Keratinocyte (primary cell): ENCODE results near the gene CMC1. TPM values are rescaled to one million over a fixed set of nuclear protein-coding genes. Genes with fewer than 3 reads are reported as not detected.

Experiments used
- DNase-seq: peaks from one replicate; pipeline ENCODE4 v3.0.0-alpha.2; 2011; ENCODE audit warnings: low read depth, missing footprints, low spot score
- FAIRE-seq: peaks from 2 replicates; lab custom pipeline; 2011; peaks lifted over from hg19 to GRCh38; lab: Jason Lieb, UNC
- H2AFZ ChIP-seq: 2 replicates; pipeline ENCODE4 v1.6.0; 2012; ENCODE audit warnings: low read length, control low read depth, inconsistent platforms; ENCODE audit not compliant: control insufficient read depth
- H3K27ac ChIP-seq: 2 replicates; pipeline ENCODE4 v1.5.1; 2011; ENCODE audit warnings: low read length; ENCODE audit not compliant: control insufficient read depth, insufficient read depth
- H3K27me3 ChIP-seq: 3 replicates; pipeline ENCODE4 v1.6.0; 2011; ENCODE audit warnings: low read length; ENCODE audit not compliant: control insufficient read depth, insufficient read depth; ENCODE audit errors: extremely low read depth
- H3K36me3 ChIP-seq, 2 experiments: 2 replicates in 1 of 2; 3 replicates in 1 of 2; pipeline ENCODE4 v1.5.1; 2011; ENCODE audit warnings: low read length in 2 of 2, mild to moderate bottlenecking in 1 of 2; ENCODE audit not compliant: control insufficient read depth in 2 of 2, insufficient read depth in 2 of 2; ENCODE audit errors: extremely low read depth in 1 of 2
- H3K4me1 ChIP-seq: 3 replicates; pipeline ENCODE4 v1.5.1; 2011; ENCODE audit warnings: low read length; ENCODE audit not compliant: control insufficient read depth, insufficient read depth; ENCODE audit errors: extremely low read depth
- H3K4me2 ChIP-seq: 3 replicates; pipeline ENCODE4 v1.6.0; 2011; ENCODE audit warnings: low read depth, low read length; ENCODE audit not compliant: control insufficient read depth, insufficient read depth; ENCODE audit errors: extremely low read depth
- H3K4me3 ChIP-seq, 3 experiments: fragments of 200-600 bp in 1 of 3; sonication (generic) in 1 of 3; 2 replicates in 2 of 3; 3 replicates in 1 of 3; pipeline ENCODE4 v1.5.1; 2011 to 2016; ENCODE audit warnings: low read length in 3 of 3, mild to moderate bottlenecking in 3 of 3, control low read depth in 2 of 3, inconsistent platforms in 1 of 3, low read depth in 1 of 3, mixed read lengths in 1 of 3, mixed run types in 1 of 3, moderate library complexity in 1 of 3; ENCODE audit not compliant: control insufficient read depth in 2 of 3, insufficient read depth in 2 of 3; ENCODE audit errors: extremely low read depth in 1 of 3
- H3K79me2 ChIP-seq: 2 replicates; pipeline ENCODE4 v1.6.0; 2012; ENCODE audit warnings: low read length; ENCODE audit not compliant: control insufficient read depth, insufficient read depth
- H3K9ac ChIP-seq: 3 replicates; pipeline ENCODE4 v1.6.0; 2011; ENCODE audit warnings: low read length; ENCODE audit not compliant: control insufficient read depth, insufficient read depth; ENCODE audit errors: extremely low read depth
- H3K9me1 ChIP-seq: 3 replicates; pipeline ENCODE4 v1.6.0; 2011; ENCODE audit warnings: low read length; ENCODE audit not compliant: control insufficient read depth, insufficient read depth; ENCODE audit errors: extremely low read depth
- H3K9me3 ChIP-seq: 2 replicates; pipeline ENCODE4 v1.5.1; 2012; ENCODE audit warnings: low read depth, low read length; ENCODE audit not compliant: control insufficient read depth
- H4K20me1 ChIP-seq: 3 replicates; pipeline ENCODE4 v1.6.0; 2011; ENCODE audit warnings: low read length; ENCODE audit not compliant: control insufficient read depth, insufficient read depth; ENCODE audit errors: extremely low read depth
- CTCF ChIP-seq, 3 experiments: IDR thresholded peaks in 1 of 3; conservative IDR thresholded peaks in 1 of 3; optimal IDR thresholded peaks in 1 of 3; 2 replicates in 2 of 3; 3 replicates in 1 of 3; pipeline versions ENCODE3 to v1.5.1; 2011; ENCODE audit warnings: low read length in 3 of 3, mild to moderate bottlenecking in 3 of 3, moderate library complexity in 2 of 3, control low read depth in 1 of 3, inconsistent platforms in 1 of 3; ENCODE audit not compliant: insufficient read depth in 2 of 3; ENCODE audit errors: extremely low read depth in 1 of 3
- EZH2 ChIP-seq: IDR thresholded peaks from one replicate; pipeline ENCODE4 v1.6.1; 2012; ENCODE audit warnings: inconsistent platforms, mild to moderate bottlenecking, low read length, moderate library complexity
- dilution Hi-C: fragments of 300-500 bp; cut with MboI; formaldehyde crosslinking; loops from one replicate; pipeline ENCODE4 v1.7.0; 2020; ENCODE audit warnings: low sequenced_read_pairs; ENCODE audit not compliant: extremely low pct_ligation_motif_present
- polyA plus RNA-seq, 5 experiments: library from polyadenylated mRNA; depleted of rRNA in 3 of 5; stranded (reverse) in 3 of 5; stranded (forward) in 1 of 5; unstranded in 1 of 5; fragments of >200 nt; gene quantifications; 1 replicate in 1 of 5; 2 replicates in 3 of 5; 3 replicates in 1 of 5; pipeline versions ENCODE4 v1.2.1 to v1.2.3, GENCODE V29; 2011 to 2012; ENCODE audit warnings: missing spikeins in 2 of 5, low read depth in 1 of 5, low replicate concordance in 1 of 5

CMC1 gene
- polyA plus RNA-seq, 1 donor (not counting 4 experiments of a cell fraction or from before 2014, with no cell fraction given) = 23.9 TPM

- Histone ChIP-seq H3K36me3 (no peaks in the 10 kb centered on the region), H4K20me1 (no peaks in the 10 kb centered on the region), H3K4me2 (no peak overlapping the region), H3K4me3 (no peak overlapping the region), H3K27ac (no peak overlapping the region), H3K79me2 (no peaks in the 10 kb centered on the region), H3K9me1 (no peaks in the 10 kb centered on the region), H3K9ac (no peak overlapping the region), H3K4me1 (no peaks in the 10 kb centered on the region), H3K27me3 (no peaks in the 10 kb centered on the region), H2AFZ (no peak overlapping the region), H3K9me3 (no peaks in the 10 kb centered on the region)
- dilution Hi-C loops = no loop called here
- FAIRE-seq = no peak
- no peak for TF ChIP-seq EZH2
- TF ChIP-seq CTCF (optimal IDR thresholded peaks at IDR 0.05 in 1 of 3, IDR thresholded peaks at IDR 0.05 in 1 of 3, conservative IDR thresholded peaks at IDR 0.05 in 1 of 3; ENCODE audit: extremely low read depth in 1 of 3, insufficient read depth in 2 of 3, low read length in 3 of 3) = no peak
- no peak for DNase-seq
These were observed 53.4 kb downstream of the CMC1 start for GRCh38 chr3:28294667-28295413.

- no peak for FAIRE-seq
- H3K9me1 ChIP-seq = no peaks in the 10 kb centered on the region
- H2AFZ ChIP-seq = no peak overlapping the region
- no peaks in the 10 kb centered on the region for H3K36me3 ChIP-seq
- no peaks in the 10 kb centered on the region for H3K27me3 ChIP-seq
- H3K4me2 ChIP-seq = no peak overlapping the region
- no peaks in the 10 kb centered on the region for H3K4me1 ChIP-seq
- no peaks in the 10 kb centered on the region for H4K20me1 ChIP-seq
- TF ChIP-seq EZH2 (no peak), CTCF (optimal IDR thresholded peaks at IDR 0.05 in 1 of 3, IDR thresholded peaks at IDR 0.05 in 1 of 3, conservative IDR thresholded peaks at IDR 0.05 in 1 of 3; ENCODE audit: extremely low read depth in 1 of 3, insufficient read depth in 2 of 3, low read length in 3 of 3) (no peak)
- DNase-seq = no peak
- no peak overlapping the region for H3K4me3 ChIP-seq
- dilution Hi-C loops = no loop called here
- no peak overlapping the region for H3K9ac ChIP-seq
- H3K79me2 ChIP-seq = no peaks in the 10 kb centered on the region
- H3K9me3 ChIP-seq = no peaks in the 10 kb centered on the region
- H3K27ac ChIP-seq = no peak overlapping the region
These were observed 54.6 kb downstream of the CMC1 start for GRCh38 chr3:28295898-28296490.
